H1 (cell line): ENCODE measurements around the gene R3HDM1. TPM values are rescaled to one million over a fixed set of nuclear protein-coding genes. Genes with fewer than 3 reads are reported as not detected.

Source experiments
- POLR2A ChIP-seq, 2 experiments: IDR thresholded peaks; 1 replicate in 1 of 2; 2 replicates in 1 of 2; pipeline ENCODE4 v1.6.1; 2011; ENCODE audit warnings: low read depth in 2 of 2, low read length in 2 of 2, mild to moderate bottlenecking in 2 of 2; ENCODE audit errors: control extremely low read depth in 1 of 2
- polyA plus RNA-seq, 7 experiments: library from polyadenylated mRNA; depleted of rRNA in 3 of 7; stranded (reverse) in 5 of 7; unstranded in 2 of 7; fragments of >200 nt in 5 of 7; fragments of 200-250 nt in 2 of 7; gene quantifications; 1 replicate in 5 of 7; 2 replicates in 1 of 7; 4 replicates in 1 of 7; pipeline versions ENCODE4 v1.2.1 to v1.2.3, GENCODE V29; 2011 to 2013; ENCODE audit warnings: missing spikeins in 2 of 7, mixed read lengths in 2 of 7
- total RNA-seq: library from RNA; stranded (reverse); fragmentation: NEBNext Ultra II Directional; extraction: Animal tissue kit (Norgen Biotek cat#: 25700); gene quantifications from 2 replicates; pipeline ENCODE4 v1.2.1, GENCODE V29; 2021
- TF ChIP-seq, protein P1 (sequence below), 3 experiments: IDR thresholded peaks; 1 replicate in 2 of 3; 2 replicates in 1 of 3; pipeline versions ENCODE4 v1.5.1 to v1.6.1; 2011; ENCODE audit warnings: low read length in 3 of 3, mild to moderate bottlenecking in 3 of 3, inconsistent platforms in 2 of 3, low read depth in 1 of 3, moderate library complexity in 1 of 3; ENCODE audit not compliant: insufficient read depth in 1 of 3; ENCODE audit errors: control extremely low read depth in 1 of 3

R3HDM1 gene
- total and polyA plus RNA-seq, 2 of the 8 experiments (the other 6 are each of a cell fraction or from before 2014, with no cell fraction given): 77.7 to 120 TPM

DNA sequence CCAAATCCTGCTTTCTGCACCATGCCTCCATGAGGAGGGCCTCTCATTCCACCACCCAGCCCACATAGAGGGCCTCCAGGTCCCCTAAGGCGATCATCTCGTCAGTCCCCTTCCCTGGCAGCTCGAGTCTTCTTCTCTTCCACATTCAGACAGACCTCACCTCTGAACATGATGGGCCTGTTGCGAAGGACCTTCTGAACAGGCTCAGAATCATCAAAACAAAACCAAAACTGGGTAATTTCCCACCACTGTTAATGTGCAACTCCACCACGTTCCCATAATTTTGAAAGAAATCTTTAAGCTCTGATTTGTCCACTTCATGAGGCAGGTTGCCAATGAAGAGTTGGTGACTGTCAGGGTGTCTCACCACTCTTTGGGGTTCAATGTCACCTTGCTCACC, 20.7 kb upstream of the R3HDM1 start (continued):
- TF ChIP-seq, protein P1, sequence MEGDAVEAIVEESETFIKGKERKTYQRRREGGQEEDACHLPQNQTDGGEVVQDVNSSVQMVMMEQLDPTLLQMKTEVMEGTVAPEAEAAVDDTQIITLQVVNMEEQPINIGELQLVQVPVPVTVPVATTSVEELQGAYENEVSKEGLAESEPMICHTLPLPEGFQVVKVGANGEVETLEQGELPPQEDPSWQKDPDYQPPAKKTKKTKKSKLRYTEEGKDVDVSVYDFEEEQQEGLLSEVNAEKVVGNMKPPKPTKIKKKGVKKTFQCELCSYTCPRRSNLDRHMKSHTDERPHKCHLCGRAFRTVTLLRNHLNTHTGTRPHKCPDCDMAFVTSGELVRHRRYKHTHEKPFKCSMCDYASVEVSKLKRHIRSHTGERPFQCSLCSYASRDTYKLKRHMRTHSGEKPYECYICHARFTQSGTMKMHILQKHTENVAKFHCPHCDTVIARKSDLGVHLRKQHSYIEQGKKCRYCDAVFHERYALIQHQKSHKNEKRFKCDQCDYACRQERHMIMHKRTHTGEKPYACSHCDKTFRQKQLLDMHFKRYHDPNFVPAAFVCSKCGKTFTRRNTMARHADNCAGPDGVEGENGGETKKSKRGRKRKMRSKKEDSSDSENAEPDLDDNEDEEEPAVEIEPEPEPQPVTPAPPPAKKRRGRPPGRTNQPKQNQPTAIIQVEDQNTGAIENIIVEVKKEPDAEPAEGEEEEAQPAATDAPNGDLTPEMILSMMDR (IDR thresholded peaks at IDR 0.05; ENCODE audit: control extremely low read depth in 1 of 3, insufficient read depth in 1 of 3, low read depth in 1 of 3, low read length in 3 of 3): no peak
- TF ChIP-seq POLR2A (IDR thresholded peaks at IDR 0.05; ENCODE audit: control extremely low read depth in 1 of 2, low read depth in 2 of 2, low read length in 2 of 2): no peak
